Mucosa of descending colon (tissue), 3 donors: ENCODE data around the gene MKNK2. TPM values are rescaled to one million over a fixed set of nuclear protein-coding genes. Genes with fewer than 3 reads are reported as not detected.
"Not testable (repeated sequence)": the region's sequence is repeated elsewhere in the genome, so short reads cannot be mapped to it uniquely, and the experiment has no call there.

Experiments used
- ATAC-seq: fragments of 200-7000 bp; cut with Tn5 transposase; one replicate; pipeline ENCODE4 v1.9.1; 2020; ENCODE audit warnings: mild to moderate bottlenecking, moderate library complexity
- DNase-seq, 3 donors: peaks; one replicate each; pipeline ENCODE4 v3.0.0-alpha.2; 2020
- H3K36me3 ChIP-seq: fragments of 200-600 bp; one replicate; pipeline ENCODE4 v1.8.0; 2021; ENCODE audit warnings: low read depth, mild to moderate bottlenecking
- H3K4me1 ChIP-seq: fragments of 200-600 bp; one replicate; pipeline ENCODE4 v1.8.0; 2021; ENCODE audit warnings: low read depth, mild to moderate bottlenecking
- H3K4me3 ChIP-seq: fragments of 200-600 bp; one replicate; pipeline ENCODE4 v1.8.0; 2021; ENCODE audit warnings: mild to moderate bottlenecking
- H3K9me3 ChIP-seq: fragments of 200-600 bp; one replicate; pipeline ENCODE4 v1.8.0; 2021; ENCODE audit warnings: mild to moderate bottlenecking
- intact Hi-C, 2 donors: fragments of 100-400 bp; cut with DNase I in 1 of 2; cut with micrococcal nuclease in 1 of 2; formaldehyde crosslinking; loops; one replicate each; pipeline versions ENCODE4 v1.11.0 to v1.11.1; 2022; cut with DNase I, micrococcal nuclease
- total RNA-seq, 3 donors: library from RNA; stranded (reverse); fragmentation: NEBNext Ultra II Directional in 2 of 3; extraction: Animal tissue kit (Norgen Biotek cat#: 25700) in 2 of 3; gene quantifications; one replicate each; pipeline versions ENCODE4 v1.2.1 to v1.2.4, GENCODE V29; 2021 to 2023
- TF ChIP-seq, protein P1 (sequence below): fragments of 200-600 bp; IDR thresholded peaks from one replicate; pipeline ENCODE4 v1.8.0; 2022; ENCODE audit warnings: antibody characterized with exemption, mild to moderate bottlenecking
- donor health status: DM: no; HTN: no; CAD: no; lungs with moderate emphysema.
- donor health status: DM: no; HTN: no; CAD: no.
- donor health status: DM: no; HTN: yes; CAD: no.

MKNK2 gene
- total RNA-seq, 3 donors from 2014 or later: 252 to 330 (median 304) TPM

DNA sequence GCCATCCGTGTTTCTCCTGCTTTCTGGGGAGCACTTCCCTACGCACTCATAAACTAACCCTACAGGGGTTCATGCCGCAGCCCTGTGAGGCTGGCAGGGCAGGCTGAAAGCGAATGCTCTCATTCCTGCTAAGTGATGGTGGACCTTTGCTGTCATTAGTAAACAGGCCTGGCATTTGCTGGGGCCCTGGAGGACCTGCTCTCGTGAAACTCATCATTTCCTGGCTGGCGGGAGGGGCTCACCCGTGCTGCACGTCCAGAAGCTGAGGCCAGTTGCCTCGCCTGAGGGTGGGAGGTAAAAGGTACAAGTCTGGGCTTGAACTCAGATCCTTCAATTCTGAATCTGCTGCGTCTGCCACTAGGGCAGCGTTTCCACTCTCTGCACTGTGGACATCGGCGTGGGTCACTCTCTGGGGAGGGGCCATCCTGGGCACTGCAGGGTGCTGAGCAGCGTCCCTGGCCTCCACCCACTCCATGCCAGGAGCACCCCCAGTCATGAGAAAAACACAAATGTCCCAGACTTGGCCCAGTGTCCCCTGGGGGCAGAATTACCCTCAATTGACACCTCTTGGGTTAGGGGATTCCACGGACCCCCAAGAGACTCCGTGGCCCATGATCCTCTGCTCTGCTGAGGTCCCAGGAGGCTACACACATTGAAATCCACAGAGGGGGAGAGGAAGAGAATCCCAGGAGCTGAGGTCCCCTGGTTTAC is 38.1 kb upstream of the MKNK2 start:
- intact Hi-C loops: no loop called here
- DNase-seq (no peak), ATAC-seq (no peak)
- TF ChIP-seq, protein P1, sequence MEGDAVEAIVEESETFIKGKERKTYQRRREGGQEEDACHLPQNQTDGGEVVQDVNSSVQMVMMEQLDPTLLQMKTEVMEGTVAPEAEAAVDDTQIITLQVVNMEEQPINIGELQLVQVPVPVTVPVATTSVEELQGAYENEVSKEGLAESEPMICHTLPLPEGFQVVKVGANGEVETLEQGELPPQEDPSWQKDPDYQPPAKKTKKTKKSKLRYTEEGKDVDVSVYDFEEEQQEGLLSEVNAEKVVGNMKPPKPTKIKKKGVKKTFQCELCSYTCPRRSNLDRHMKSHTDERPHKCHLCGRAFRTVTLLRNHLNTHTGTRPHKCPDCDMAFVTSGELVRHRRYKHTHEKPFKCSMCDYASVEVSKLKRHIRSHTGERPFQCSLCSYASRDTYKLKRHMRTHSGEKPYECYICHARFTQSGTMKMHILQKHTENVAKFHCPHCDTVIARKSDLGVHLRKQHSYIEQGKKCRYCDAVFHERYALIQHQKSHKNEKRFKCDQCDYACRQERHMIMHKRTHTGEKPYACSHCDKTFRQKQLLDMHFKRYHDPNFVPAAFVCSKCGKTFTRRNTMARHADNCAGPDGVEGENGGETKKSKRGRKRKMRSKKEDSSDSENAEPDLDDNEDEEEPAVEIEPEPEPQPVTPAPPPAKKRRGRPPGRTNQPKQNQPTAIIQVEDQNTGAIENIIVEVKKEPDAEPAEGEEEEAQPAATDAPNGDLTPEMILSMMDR: no peak
- Histone ChIP-seq H3K36me3 (no peaks in the 10 kb centered on the region), H3K4me1 (peaks cover 23% of the 10 kb centered on the region), H3K9me3 (no peaks in the 10 kb centered on the region), H3K4me3 (no peak overlapping the region)

DNA sequence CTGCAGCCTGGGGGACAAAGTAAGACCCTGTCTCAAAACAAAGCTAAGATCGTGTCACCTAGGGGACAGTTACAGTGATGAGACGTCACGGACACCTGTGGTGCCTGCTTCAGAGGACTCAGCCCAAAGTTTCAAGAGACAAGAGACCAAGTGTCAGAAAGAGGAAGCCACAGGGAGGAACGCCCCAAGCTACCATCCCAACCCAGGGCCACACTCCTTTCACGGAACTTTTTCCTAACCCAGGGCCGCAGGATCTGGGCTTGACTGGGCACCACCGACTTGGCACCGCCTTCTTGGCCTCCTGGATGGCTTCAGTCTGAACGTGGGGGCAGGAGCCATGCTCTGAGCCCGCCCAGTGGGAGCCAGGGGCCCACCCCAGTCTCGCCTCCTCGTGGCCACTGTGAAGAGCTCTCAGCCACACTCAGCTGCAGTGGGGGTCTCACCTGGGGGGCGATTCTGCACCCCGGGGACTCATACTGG is 36.6 kb upstream of the MKNK2 start:
- Histone ChIP-seq H3K4me1 (peaks cover 23% of the 10 kb centered on the region), H3K36me3 (no peaks in the 10 kb centered on the region), H3K4me3 (no peak overlapping the region), H3K9me3 (no peaks in the 10 kb centered on the region)
- TF ChIP-seq, protein P1: no peak
- DNase-seq (no peak), ATAC-seq (peak; percentile 40)
- intact Hi-C loops: no loop called here

DNA sequence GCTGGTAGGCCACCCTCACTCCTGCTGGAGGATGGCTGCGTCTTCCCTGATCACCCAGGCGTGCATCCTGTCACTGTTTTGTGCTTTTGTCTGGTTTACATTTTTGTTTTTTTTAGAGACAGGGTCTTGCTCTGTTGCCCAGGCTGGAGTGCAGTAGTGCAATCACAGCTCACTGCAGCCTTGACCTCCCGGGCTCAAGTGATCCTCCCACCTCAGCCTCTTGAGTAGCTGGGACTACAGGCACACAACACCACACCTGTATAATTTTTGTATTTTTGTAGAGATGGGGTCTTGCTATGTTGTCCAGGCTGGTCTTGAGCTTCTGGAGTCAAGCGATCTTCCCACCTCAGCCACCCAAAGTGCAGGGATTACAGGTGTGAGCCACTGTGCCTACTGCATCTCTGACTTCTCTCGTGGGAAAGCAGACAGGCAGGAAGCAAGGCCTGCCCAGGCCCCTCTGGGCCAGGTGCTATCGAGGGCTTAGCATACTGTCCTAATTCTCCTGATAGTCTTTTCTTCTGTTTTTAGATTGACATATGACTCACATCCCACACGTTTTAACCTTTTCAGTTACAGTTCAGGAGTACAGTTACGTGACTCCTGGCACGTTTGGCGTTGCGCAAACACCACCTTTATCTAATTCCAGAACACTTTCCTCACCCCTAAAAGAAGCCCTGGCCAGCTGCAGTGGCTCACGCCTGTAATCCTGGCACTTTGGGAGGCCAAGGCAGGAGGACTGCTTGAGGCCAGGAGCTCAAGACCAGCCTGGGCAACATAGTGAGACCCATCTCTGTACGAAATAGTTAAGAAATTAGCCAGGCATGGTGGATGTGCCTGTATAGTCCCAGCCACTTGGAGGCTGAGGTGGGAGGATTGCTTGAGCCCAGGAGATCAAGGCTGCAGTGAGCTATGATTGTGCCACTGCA is 35.9 kb upstream of the MKNK2 start:
- intact Hi-C loops, DNase-seq, ATAC-seq, H3K4me3 ChIP-seq, H3K36me3 ChIP-seq, H3K9me3 ChIP-seq: not testable (repeated sequence)
- peaks cover 23% of the 10 kb centered on the region for H3K4me1 ChIP-seq

DNA sequence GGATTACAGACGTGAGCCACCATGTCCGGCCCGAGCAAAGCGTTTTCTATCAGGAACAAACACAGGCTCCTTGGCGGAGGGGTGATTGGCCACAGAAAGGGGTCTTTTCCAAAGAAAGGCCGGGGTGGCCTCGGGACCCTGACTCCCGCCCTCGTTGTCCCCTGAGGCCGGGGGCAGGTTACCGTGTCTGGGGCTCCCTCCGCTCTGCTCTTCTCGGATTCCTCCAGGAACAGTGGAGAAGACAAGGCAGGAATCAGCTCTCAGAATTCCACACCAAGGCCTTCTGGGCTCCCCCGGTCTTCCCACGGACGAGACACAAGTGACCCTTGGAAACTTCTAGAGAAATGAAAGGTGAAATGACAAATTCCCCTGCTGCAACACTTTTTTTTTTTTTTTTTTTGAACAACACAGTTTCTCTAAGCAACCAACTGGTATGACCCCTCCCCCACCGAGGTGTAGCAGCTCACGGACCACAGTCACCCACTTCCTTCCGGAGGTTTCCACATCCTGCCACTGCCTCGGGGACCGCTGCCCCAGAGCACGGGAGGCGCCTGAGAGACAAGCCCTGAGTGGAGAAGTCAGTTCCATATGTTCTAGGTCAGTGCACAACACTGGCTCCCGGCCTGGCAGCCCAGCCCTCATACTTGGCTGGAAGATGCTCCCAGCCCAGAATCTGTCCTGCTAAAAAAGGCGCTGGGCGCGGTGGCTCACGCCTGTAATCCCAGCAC is 34.1 kb upstream of the MKNK2 start:
- ATAC-seq (peak; percentile 76), DNase-seq (peak; percentile 74 to 93 (median 82))
- Histone ChIP-seq H3K4me1 (peaks cover 11% of the 10 kb centered on the region), H3K9me3 (no peaks in the 10 kb centered on the region), H3K36me3 (no peaks in the 10 kb centered on the region), H3K4me3 (no peak overlapping the region)
- TF ChIP-seq, protein P1: no peak
- intact Hi-C loops: no loop called here

DNA sequence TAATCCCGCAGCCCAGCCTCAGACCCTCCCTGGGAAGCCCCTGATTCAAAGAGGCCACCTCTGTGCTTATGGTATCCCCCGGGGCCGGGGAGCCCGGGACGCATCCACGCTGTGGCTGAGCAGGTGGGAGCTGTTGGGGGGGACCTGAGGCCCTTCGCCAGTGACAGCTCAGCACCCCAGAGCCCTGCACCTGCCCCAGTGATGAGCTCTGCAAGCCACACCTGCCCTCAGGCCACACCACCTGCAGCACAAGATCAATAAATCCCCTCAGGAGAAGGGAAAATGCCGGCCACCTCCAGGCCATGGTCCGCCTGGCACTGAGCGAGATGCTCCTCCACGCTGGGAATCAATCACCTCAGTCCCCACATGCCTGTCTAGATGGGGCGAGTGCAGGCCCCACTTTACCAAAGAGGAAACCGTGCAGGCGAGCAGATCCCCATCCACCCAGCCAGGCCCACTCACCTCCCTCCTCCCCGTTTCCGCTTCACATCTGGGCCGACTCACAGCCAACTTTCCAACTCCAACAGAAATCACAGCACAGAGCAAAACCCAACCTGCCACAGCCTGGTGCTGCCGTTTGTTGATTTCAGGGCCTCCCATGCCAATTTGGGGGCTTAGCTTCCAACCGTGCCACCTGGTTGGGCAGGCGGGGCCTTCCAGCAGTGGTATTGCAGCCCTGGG is 32.3 kb upstream of the MKNK2 start:
- Histone ChIP-seq H3K4me1 (peaks cover 6% of the 10 kb centered on the region), H3K9me3 (no peaks in the 10 kb centered on the region), H3K36me3 (peaks cover 2% of the 10 kb centered on the region), H3K4me3 (no peak overlapping the region)
- intact Hi-C loops: no loop called here
- ATAC-seq (peak; percentile 45), DNase-seq (peak in 1 of 3 donors; percentile 82)
- TF ChIP-seq, protein P1: no peak
